Measurements from ENCODE around the gene ENDOV.

- TF ChIP-seq ELK4 (CRISPR knock-in tag; IDR thresholded peaks at IDR 0.05; ENCODE audit: borderline replicate concordance) (no peak), CENPX (CRISPR knock-in tag; IDR thresholded peaks at IDR 0.05) (no peak), ZNF281 (CRISPR knock-in tag; IDR thresholded peaks at IDR 0.05; ENCODE audit: borderline replicate concordance) (no peak), PREB (CRISPR knock-in tag; IDR thresholded peaks at IDR 0.05) (no peak), CTCF (CRISPR knock-in tag; IDR thresholded peaks at IDR 0.05) (no peak)
Observed at GRCh38 chr17:80387071-80387470, 27.9 kb upstream of the ENDOV start.
